Central memory CD8-positive, alpha-beta T cell (primary cell): ENCODE measurements around the gene ZMYND11.
A peak's percentile ranks its signal among the peaks of the same experiment; 100 is the strongest.

ENCODE experiments used
- ATAC-seq: fragments of 150-1000 bp; cut with Tn5 transposase; replicated peaks from 2 replicates; pipeline ENCODE4 v1.10.0; 2022; ENCODE audit warnings: mild to moderate bottlenecking, moderate FRiP score, moderate number of reproducible peaks; ENCODE audit not compliant: poor library complexity, severe bottlenecking; ENCODE audit errors: extremely low read depth
- DNase-seq, 2 donors: peaks; one replicate each; pipeline ENCODE4 v3.0.0; 2021; ENCODE audit warnings: low spot score in 2 of 2
- H3K27ac Mint-ChIP-seq: one replicate; pipeline ENCODE4 v1.8.0; 2022; ENCODE audit warnings: low read depth, mild to moderate bottlenecking, moderate library complexity, mixed read lengths
- H3K27me3 Mint-ChIP-seq: one replicate; pipeline ENCODE4 v1.8.0; 2022; ENCODE audit warnings: mixed read lengths
- H3K36me3 Mint-ChIP-seq: one replicate; pipeline ENCODE4 v1.8.0; 2022; ENCODE audit warnings: mild to moderate bottlenecking, moderate library complexity, mixed read lengths; ENCODE audit not compliant: insufficient read depth
- H3K4me1 Mint-ChIP-seq: one replicate; pipeline ENCODE4 v1.8.0; 2022; ENCODE audit warnings: mixed read lengths
- H3K4me3 Mint-ChIP-seq: one replicate; pipeline ENCODE4 v1.8.0; 2022; ENCODE audit warnings: mild to moderate bottlenecking, moderate library complexity, mixed read lengths
- H3K9me3 Mint-ChIP-seq: one replicate; pipeline ENCODE4 v1.8.0; 2022; ENCODE audit warnings: mixed read lengths

The ZMYND11 gene

DNA sequence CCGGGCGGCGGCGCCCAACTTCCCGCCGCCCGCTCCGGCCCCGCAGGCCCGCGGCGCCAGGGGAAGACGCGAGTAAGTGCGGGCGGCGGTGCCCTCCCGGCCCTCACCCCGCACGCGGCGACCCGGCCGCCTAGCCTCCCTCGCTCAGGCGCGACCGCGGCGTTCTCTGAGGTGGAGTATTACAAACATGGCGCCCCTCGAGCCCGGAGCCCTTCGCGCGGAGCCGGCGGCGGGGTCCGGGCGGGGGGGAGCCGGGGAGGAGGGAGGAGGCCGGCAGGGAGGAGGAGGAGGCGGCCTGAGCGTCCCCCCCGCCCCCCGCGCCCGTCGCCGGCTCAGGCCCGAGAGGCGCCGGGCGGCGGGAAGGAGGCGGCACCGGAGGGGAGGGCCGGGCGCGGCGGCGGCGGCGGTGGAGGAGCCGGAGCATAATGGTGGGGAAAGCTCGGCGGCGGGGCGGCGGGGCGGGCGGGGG is at the start of gene ZMYND11:
ZMYND11 (plus strand) TSS at position 324 of the 469 bp plus-strand sequence. CDS start 44,558 bp downstream, outside the sequence.
- ATAC-seq (peak; percentile 44), DNase-seq (peak; percentile 38 to 41)
- no peaks in the 10 kb centered on the region for H3K9me3 Mint-ChIP-seq
- H3K27ac Mint-ChIP-seq: peak within 1 kb of the TSS; percentile 82
- peak within 1 kb of the TSS; percentile 83 for H3K4me3 Mint-ChIP-seq
- H3K27me3 Mint-ChIP-seq: no peaks in the 10 kb centered on the region
- peaks cover 37% of the 10 kb centered on the region for H3K4me1 Mint-ChIP-seq
- peaks cover 14% of the 10 kb centered on the region for H3K36me3 Mint-ChIP-seq

DNA sequence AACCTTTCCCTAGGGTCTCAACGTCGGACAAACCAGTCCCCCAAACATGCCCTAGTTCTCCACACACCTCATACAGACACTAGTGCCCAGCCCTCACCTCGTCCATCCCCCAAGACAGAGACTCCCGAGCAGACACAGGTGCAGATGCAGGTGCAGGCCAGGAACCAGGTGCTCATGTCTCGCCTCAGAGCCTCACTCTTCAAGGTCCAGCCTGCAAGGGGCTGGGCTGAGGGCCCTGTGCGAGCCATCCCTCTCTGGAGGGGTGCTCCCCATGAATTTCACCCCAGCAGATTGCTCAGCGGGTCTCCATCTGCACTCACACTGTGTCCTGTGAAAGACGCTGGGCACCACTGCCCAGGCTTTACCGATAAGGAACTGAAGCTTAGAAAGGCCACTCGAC is 49.2 kb upstream of the ZMYND11 start:
- Mint-ChIP-seq H3K4me1 (peaks cover 10% of the 10 kb centered on the region), H3K36me3 (peaks cover 2% of the 10 kb centered on the region), H3K27ac (no peak overlapping the region), H3K4me3 (no peak overlapping the region), H3K27me3 (peaks cover 47% of the 10 kb centered on the region), H3K9me3 (no peaks in the 10 kb centered on the region)
- no peak for ATAC-seq
- no peak for DNase-seq

DNA sequence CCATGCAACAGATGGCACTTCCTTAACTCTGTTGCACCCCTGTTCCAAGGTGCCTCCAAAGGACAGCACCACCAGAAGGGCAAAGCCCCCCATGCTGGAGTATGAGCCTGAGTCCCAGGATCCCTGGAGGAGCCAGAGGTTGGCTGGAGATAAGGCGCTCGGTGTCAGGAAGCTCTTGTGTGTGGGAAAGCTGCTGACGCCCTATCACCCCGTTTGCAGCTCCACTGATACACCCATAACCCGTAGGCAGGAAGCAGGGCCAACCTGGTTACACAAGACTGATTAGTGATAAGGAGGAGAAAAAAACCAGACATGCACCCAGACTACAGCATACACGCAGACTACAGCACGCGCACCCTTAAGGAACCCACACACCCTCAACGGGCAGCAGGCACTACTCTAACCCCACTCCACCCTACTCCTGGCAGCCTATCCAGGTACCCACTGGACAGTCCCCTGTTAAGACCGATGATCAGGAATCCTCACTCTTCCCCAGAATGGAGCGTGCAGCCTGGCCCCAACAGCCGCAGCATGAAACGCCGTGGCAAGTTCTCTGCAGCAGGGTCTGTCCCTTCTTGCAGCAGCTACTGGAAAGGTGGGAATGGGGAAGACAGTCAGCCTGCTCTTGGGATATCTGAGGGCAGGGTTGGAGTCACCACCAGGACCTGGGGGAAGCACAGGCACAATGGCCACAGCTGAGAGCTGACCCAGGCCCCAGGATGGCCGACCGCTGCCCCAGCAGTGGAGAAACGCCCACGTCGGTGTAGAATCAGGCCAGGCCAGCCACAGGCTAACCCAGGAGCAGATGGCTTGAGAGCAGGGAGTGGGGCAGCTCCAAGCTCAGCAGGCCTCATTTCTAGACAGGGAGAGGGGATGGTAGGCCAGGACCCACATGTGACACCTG is 47.8 kb upstream of the ZMYND11 start:
- ATAC-seq (no peak), DNase-seq (no peak)
- Mint-ChIP-seq H3K27ac (no peak overlapping the region), H3K4me1 (peaks cover 10% of the 10 kb centered on the region), H3K4me3 (no peak overlapping the region), H3K27me3 (peaks cover 33% of the 10 kb centered on the region), H3K9me3 (no peaks in the 10 kb centered on the region), H3K36me3 (no peaks in the 10 kb centered on the region)

DNA sequence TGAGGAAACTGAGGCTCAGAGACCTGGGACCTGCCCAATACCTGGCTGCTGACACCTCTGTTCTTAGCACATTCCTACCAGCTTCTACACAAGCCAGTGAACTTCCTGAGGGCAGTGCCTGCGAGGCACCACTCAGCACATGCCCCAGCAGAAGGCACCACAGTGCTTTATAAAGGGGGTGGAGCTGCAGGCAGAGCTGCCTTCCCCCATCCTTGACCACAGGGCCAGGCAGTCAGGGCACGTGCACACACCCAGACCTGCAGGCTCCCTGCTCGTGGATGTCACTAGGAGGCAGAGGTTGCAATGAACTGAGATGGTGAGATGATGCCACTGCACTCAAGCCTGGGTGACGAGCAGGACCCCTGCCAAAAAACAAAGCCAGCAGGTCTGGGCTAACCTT is 47.0 kb upstream of the ZMYND11 start:
- Mint-ChIP-seq H3K4me1 (peaks cover 10% of the 10 kb centered on the region), H3K36me3 (no peaks in the 10 kb centered on the region), H3K27me3 (peaks cover 25% of the 10 kb centered on the region), H3K27ac (no peak overlapping the region), H3K9me3 (no peaks in the 10 kb centered on the region), H3K4me3 (no peak overlapping the region)
- DNase-seq (no peak), ATAC-seq (no peak)

DNA sequence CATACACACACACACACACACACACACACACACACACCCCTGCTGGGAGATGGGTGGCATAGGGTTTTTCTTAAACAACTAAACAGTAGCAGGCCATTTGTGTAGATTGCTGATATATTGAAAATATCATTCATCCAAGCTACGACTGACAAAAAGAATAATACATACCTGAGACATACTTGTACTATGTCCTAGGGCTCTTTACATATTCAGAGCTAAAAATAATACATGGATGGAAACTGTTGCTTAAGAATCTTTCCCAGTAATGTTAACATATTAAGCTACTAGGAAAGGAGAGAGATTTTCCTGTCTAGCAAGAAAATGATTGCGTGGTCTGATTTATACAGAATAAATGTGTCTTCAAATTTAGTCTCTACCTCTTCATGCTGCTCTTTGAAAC is 46.0 kb upstream of the ZMYND11 start:
- Mint-ChIP-seq H3K27ac (no peak overlapping the region), H3K27me3 (peaks cover 15% of the 10 kb centered on the region), H3K36me3 (no peaks in the 10 kb centered on the region), H3K4me3 (no peak overlapping the region), H3K9me3 (no peaks in the 10 kb centered on the region), H3K4me1 (peaks cover 10% of the 10 kb centered on the region)
- DNase-seq: no peak
- no peak for ATAC-seq

DNA sequence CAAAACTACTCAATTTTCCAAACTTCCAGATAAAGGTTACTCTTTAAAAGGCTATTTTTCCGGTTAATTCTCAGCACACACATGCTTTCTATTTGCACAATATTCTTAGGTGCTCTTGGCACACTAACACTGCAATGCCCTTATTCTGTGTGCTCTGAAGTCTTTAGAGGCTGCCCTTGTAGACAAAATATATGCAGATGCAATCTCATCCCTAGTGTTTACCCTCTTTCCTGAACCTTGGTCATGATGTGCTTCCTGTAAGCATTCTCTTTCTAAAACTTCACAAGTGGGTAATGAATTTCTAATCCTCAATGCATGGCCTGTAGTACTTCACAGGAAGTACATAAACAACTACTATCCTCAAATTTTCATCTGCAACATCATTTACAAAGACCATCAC is 45.1 kb upstream of the ZMYND11 start:
- DNase-seq (no peak), ATAC-seq (no peak)
- Mint-ChIP-seq H3K36me3 (no peaks in the 10 kb centered on the region), H3K4me3 (no peak overlapping the region), H3K27ac (no peak overlapping the region), H3K4me1 (peaks cover 10% of the 10 kb centered on the region), H3K27me3 (peaks cover 11% of the 10 kb centered on the region), H3K9me3 (peaks cover 8% of the 10 kb centered on the region)

DNA sequence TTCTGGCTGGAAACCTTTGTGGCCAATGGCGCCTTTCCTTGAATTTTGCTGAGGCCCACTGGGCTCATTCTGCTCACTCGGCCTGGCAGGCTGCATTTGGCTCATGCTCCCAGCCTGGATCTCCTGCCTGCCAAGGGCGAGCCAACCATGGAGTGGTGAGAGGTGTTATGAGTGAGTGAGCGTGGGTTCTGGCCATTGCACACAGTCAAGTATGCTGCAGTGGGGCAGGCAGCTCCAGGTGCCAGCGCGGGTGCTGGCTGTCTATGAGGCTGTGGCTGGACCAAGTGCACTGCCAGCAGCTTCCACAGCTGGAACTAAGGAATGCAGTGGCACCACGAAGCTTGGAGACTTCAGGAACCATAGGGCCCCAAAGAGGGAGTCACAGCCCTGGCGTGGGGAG is 43.9 kb upstream of the ZMYND11 start:
- Mint-ChIP-seq H3K27me3 (no peaks in the 10 kb centered on the region), H3K9me3 (peaks cover 8% of the 10 kb centered on the region), H3K4me1 (peaks cover 10% of the 10 kb centered on the region), H3K36me3 (no peaks in the 10 kb centered on the region), H3K4me3 (no peak overlapping the region), H3K27ac (no peak overlapping the region)
- ATAC-seq (no peak), DNase-seq (no peak)

DNA sequence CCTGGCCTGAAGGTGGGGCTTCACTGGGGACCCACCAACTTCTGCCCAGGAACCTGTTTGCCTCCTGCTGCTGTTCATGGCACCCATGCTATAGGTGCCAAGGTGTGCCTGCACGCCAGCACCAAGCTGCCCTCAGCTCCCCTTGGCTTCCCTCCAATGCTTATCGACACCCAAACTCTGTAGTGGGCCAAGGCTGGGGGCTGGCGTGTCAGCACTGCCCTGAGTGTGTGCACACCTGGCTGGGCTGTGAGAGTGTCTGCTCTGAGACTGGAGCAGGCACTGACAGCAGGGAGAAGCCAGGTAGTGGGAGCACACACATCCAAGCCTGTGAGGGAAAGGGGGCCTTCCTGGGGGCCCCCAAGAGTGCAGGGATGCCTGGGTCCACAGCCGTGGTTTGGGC is 43.1 kb upstream of the ZMYND11 start:
- no peaks in the 10 kb centered on the region for H3K27me3 Mint-ChIP-seq
- H3K4me3 Mint-ChIP-seq: no peak overlapping the region
- H3K4me1 Mint-ChIP-seq: peaks cover 7% of the 10 kb centered on the region
- no peak for ATAC-seq
- no peak overlapping the region for H3K27ac Mint-ChIP-seq
- DNase-seq: no peak
- peaks cover 11% of the 10 kb centered on the region for H3K9me3 Mint-ChIP-seq
- H3K36me3 Mint-ChIP-seq: no peaks in the 10 kb centered on the region

DNA sequence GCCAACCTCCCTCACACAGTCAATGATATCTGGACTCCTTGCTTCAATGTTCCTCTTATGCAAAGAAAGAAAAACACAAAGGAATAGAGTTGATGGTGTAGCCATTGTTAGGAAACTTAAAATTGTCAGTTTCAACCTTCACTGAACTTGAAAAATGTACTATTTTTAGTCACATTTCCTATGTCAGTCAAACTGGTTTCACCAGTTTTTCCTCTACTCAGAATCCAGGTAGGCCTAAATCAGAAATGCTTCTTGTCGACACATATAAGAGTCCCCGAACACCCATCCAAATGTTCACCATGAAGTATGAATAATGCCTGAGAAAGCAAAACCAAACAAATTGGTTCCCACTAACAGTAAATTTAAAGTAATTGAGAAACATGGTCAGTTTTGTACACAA is 42.4 kb upstream of the ZMYND11 start:
- Mint-ChIP-seq H3K36me3 (no peaks in the 10 kb centered on the region), H3K4me3 (no peak overlapping the region), H3K4me1 (peaks cover under 1% of the 10 kb centered on the region), H3K27me3 (no peaks in the 10 kb centered on the region), H3K9me3 (peaks cover 16% of the 10 kb centered on the region), H3K27ac (no peak overlapping the region)
- no peak for ATAC-seq
- no peak for DNase-seq

DNA sequence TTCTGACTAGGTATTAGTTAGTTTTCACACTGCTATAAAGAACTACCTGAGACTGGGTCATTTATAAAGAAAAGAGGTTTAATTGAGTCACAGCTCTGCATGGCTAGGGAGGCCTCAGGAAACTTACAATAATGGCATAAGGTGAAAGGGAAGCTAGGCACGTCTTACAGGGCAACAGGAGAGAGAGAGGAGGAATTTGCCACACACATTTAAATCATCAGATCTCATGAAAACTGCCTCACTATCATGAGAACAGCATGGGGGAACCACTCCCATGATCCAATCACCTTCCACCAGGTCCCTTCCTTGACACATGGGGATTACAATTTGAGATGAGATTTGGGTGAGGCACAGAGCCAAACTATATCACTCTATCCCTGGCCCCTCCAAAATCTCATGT is 40.6 kb upstream of the ZMYND11 start:
- Mint-ChIP-seq H3K27ac (no peak overlapping the region), H3K27me3 (no peaks in the 10 kb centered on the region), H3K4me3 (no peak overlapping the region), H3K4me1 (no peaks in the 10 kb centered on the region), H3K9me3 (peaks cover 16% of the 10 kb centered on the region), H3K36me3 (no peaks in the 10 kb centered on the region)
- ATAC-seq (no peak), DNase-seq (no peak)

DNA sequence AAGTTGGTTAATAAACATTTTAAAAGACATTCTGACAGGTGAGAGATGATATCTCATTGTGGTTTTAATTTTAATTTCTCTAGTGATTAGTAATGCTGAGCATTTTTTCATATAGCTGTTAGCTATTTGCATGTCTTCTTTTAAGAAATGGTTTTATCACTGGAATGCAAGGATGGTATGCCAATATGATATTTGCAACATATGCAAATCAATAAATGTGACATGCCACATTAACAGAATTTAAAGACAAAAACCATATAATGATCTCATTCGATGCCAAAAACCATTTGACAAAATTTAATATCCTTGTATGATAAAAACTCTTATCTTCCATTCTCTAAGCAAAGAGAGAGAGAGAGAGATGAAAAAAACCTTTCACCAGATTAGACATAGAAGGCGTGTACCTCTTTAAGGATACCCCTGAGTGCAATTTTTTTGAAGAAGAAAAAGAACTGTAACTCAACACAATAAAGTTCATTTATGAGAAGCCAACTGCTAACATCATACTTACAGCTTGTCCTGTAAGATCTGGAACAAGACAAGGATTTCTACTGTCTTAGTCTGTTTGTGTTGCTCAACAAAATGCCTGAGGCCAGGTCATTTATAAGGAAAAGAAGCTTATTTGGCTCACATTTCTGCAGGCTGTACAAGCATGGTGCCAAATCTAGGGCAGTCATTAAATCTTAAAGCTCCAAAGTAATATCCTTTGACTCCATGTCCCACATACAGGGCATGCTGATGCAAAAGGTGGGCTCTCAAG is 39.7 kb upstream of the ZMYND11 start:
- Mint-ChIP-seq H3K4me1 (no peaks in the 10 kb centered on the region), H3K27ac (no peak overlapping the region), H3K4me3 (no peak overlapping the region), H3K27me3 (no peaks in the 10 kb centered on the region), H3K9me3 (peaks cover 16% of the 10 kb centered on the region), H3K36me3 (no peaks in the 10 kb centered on the region)
- ATAC-seq: no peak
- DNase-seq: no peak

DNA sequence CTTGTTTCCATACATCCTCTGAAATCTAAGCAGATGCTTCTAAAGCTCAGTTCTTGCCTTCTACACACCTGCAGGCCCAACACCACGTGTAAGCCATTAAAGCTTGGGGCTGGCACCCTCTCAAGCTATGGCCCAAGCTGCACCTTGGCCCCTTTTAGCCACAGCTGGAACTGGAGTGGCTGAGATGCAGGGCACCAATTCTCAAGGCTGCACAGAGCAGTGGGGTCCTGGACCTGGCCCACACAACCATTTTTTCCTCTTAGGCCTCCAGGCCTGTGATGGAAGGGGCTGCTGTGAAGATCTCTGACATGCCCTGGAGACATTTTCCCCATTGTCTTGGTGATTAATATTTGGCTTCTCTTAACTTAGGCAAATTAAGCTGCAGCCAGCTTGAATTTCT is 38.8 kb upstream of the ZMYND11 start:
- no peaks in the 10 kb centered on the region for H3K4me1 Mint-ChIP-seq
- peaks cover 16% of the 10 kb centered on the region for H3K9me3 Mint-ChIP-seq
- DNase-seq (no peak), ATAC-seq (no peak)
- no peaks in the 10 kb centered on the region for H3K36me3 Mint-ChIP-seq
- no peak overlapping the region for H3K27ac Mint-ChIP-seq
- no peak overlapping the region for H3K4me3 Mint-ChIP-seq
- peaks cover 5% of the 10 kb centered on the region for H3K27me3 Mint-ChIP-seq

DNA sequence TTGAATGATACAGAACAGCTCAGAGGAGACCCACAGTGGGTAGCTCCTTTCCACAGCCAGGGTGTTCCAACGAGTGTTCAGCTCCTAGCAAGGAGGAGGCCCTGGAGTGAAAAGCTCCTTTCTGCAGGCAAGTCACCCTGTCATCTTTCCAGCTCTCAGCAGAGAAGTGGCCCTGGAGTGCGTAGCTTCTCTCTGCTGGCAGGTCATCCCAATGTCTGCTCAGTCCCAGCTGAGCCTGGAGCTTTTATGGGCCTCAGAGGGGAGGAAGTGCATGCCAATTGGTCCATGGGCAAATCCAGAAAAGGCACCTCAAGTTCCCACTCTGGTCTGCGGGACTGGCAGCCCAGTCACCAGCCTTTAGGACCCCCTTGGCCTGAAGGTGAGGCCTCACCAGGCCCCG is 30.8 kb upstream of the ZMYND11 start:
- Mint-ChIP-seq H3K4me1 (peaks cover 5% of the 10 kb centered on the region), H3K36me3 (no peaks in the 10 kb centered on the region), H3K27ac (no peak overlapping the region), H3K4me3 (no peak overlapping the region), H3K9me3 (no peaks in the 10 kb centered on the region), H3K27me3 (peaks cover 19% of the 10 kb centered on the region)
- no peak for DNase-seq
- no peak for ATAC-seq
